SK-N-SH (cell line): ENCODE measurements around the gene NEU4. TPM values are rescaled to one million over a fixed set of nuclear protein-coding genes. Genes with fewer than 3 reads are reported as not detected.
"Not testable (repeated sequence)": the region's sequence is repeated elsewhere in the genome, so short reads cannot be mapped to it uniquely, and the experiment has no call there.

Experiments
- CTCF ChIA-PET: fragments of 300-600, 350-600 bp; formaldehyde crosslinking; extraction: SDS; loops from one replicate; lab custom pipeline; 2021; lab: Yijun Ruan, JAX
- POLR2A ChIA-PET: fragments of 350-600 bp; sonication (Branson Sonifier 250); formaldehyde crosslinking; extraction: SDS; loops from one replicate; lab custom pipeline; 2020; ENCODE audit warnings: antibody characterized with exemption, inconsistent platforms; lab: Yijun Ruan, JAX
- DNase-seq: peaks from one replicate; pipeline ENCODE4 v3.0.0; 2012
- H2AFZ ChIP-seq: fragments of 200-600 bp; sonication (generic); 2 replicates; pipeline ENCODE4 v1.8.1; 2016; ENCODE audit warnings: antibody characterized with exemption, mild to moderate bottlenecking, low read depth
- H3F3A ChIP-seq: fragments of 200-600 bp; sonication (generic); replicated peaks from 2 replicates; pipeline ENCODE3; 2016; ENCODE audit warnings: antibody characterized with exemption, mild to moderate bottlenecking; ENCODE audit not compliant: insufficient read depth
- H3K27ac ChIP-seq, 2 experiments: fragments of 200-500 bp in 1 of 2; fragments of 200-600 bp in 1 of 2; sonication (Bioruptor generic) in 1 of 2; sonication (generic), shearing (Covaris generic) in 1 of 2; 2 replicates each; pipeline versions ENCODE4 v1.5.1 to v1.6.1; 2014 to 2016; ENCODE audit warnings: low read depth in 2 of 2, inconsistent platforms in 1 of 2, low read length in 1 of 2, mild to moderate bottlenecking in 1 of 2, mixed read lengths in 1 of 2
- H3K27me3 ChIP-seq: fragments of 200-600 bp; sonication (generic), shearing (Covaris generic); 2 replicates; pipeline ENCODE4 v1.6.1; 2016; ENCODE audit warnings: mixed run types; ENCODE audit not compliant: insufficient read depth
- H3K36me3 ChIP-seq, 2 experiments: fragments of 200-500 bp in 1 of 2; fragments of 200-600 bp in 1 of 2; sonication (Bioruptor generic) in 1 of 2; sonication (generic) in 1 of 2; replicated peaks in 1 of 2; 2 replicates each; pipeline versions ENCODE3 to v1.5.1; 2014 to 2016; ENCODE audit warnings: low read length in 1 of 2, mild to moderate bottlenecking in 1 of 2; ENCODE audit not compliant: insufficient read depth in 2 of 2, control insufficient read depth in 1 of 2
- H3K4me1 ChIP-seq, 2 experiments: fragments of 200-500 bp in 1 of 2; fragments of 200-600 bp in 1 of 2; sonication (Bioruptor generic) in 1 of 2; sonication (generic), shearing (Covaris generic) in 1 of 2; 2 replicates each; pipeline versions ENCODE4 v1.5.1 to v1.6.1; 2014 to 2016; ENCODE audit warnings: low read depth in 1 of 2, low read length in 1 of 2, mixed run types in 1 of 2; ENCODE audit not compliant: insufficient read depth in 2 of 2, control insufficient read depth in 1 of 2
- H3K4me2 ChIP-seq: fragments of 200-600 bp; sonication (generic), shearing (Covaris generic); 2 replicates; pipeline ENCODE4 v1.6.1; 2017; ENCODE audit warnings: mixed run types
- H3K4me3 ChIP-seq, 2 experiments: fragments of 200-500 bp in 1 of 2; fragments of 200-600 bp in 1 of 2; sonication (Bioruptor generic) in 1 of 2; sonication (generic), shearing (Covaris generic) in 1 of 2; 2 replicates each; pipeline versions ENCODE4 v1.5.1 to v1.8.1; 2014 to 2016; ENCODE audit warnings: low read depth in 2 of 2, inconsistent platforms in 1 of 2, low read length in 1 of 2, mild to moderate bottlenecking in 1 of 2, mixed read lengths in 1 of 2, moderate library complexity in 1 of 2
- H3K79me2 ChIP-seq: fragments of 200-600 bp; sonication (generic); 2 replicates; pipeline ENCODE4 v1.8.1; 2017; ENCODE audit warnings: mild to moderate bottlenecking; ENCODE audit not compliant: insufficient read depth
- H3K9ac ChIP-seq: fragments of 200-600 bp; sonication (generic); 2 replicates; pipeline ENCODE4 v1.6.1; 2017; ENCODE audit warnings: mixed run types
- H3K9me2 ChIP-seq: fragments of 200-600 bp; sonication (generic); 2 replicates; pipeline ENCODE4 v1.6.1; 2017; ENCODE audit warnings: mixed run types
- H3K9me3 ChIP-seq: fragments of 200-600 bp; sonication (generic); 2 replicates; pipeline ENCODE4 v1.6.1; 2017; ENCODE audit warnings: mixed run types, mild to moderate bottlenecking, moderate library complexity
- H4K20me1 ChIP-seq: fragments of 200-600 bp; sonication (generic); 2 replicates; pipeline ENCODE4 v1.6.1; 2017; ENCODE audit warnings: mild to moderate bottlenecking, mixed run types; ENCODE audit not compliant: insufficient read depth
- MAX ChIP-seq: IDR thresholded peaks from 2 replicates; pipeline ENCODE4 v1.4.0; 2012; ENCODE audit warnings: low read depth
- NRF1 ChIP-seq: IDR thresholded peaks from 2 replicates; pipeline ENCODE4 v1.6.1; 2012; ENCODE audit warnings: low read depth, mild to moderate bottlenecking, low read length
- POLR2AphosphoS5 ChIP-seq: IDR thresholded peaks from 2 replicates; pipeline ENCODE4 v1.6.1; 2012; ENCODE audit warnings: low read depth, low read length
- REST ChIP-seq: IDR thresholded peaks from 2 replicates; pipeline ENCODE4 v1.6.1; 2012; ENCODE audit warnings: mild to moderate bottlenecking, low read depth, low read length, moderate library complexity
- RFX5 ChIP-seq: IDR thresholded peaks from 2 replicates; pipeline ENCODE4 v1.6.1; 2012; ENCODE audit warnings: mild to moderate bottlenecking, improper control_type of control experiment, low read length
- SMC3 ChIP-seq: IDR thresholded peaks from 2 replicates; pipeline ENCODE4 v1.6.1; 2012; ENCODE audit warnings: low read depth, low read length, improper control_type of control experiment
- USF1 ChIP-seq: IDR thresholded peaks from 2 replicates; pipeline ENCODE4 v1.4.0; 2012; ENCODE audit warnings: low read depth, borderline replicate concordance
- whole genome bisulfite sequencing: methylation state at CpG from one replicate; pipeline ENCODE4 v1.1.6; 2017; ENCODE audit warnings: low lambda C conversion rate; 5-methylcytosine and 5-hydroxymethylcytosine counted together
- polyA plus RNA-seq, 3 experiments: library from polyadenylated mRNA; depleted of rRNA; stranded (reverse); fragments of >200 nt; gene quantifications; 2 replicates each; pipeline ENCODE4 v1.2.3, GENCODE V29; 2012

Gene NEU4
- polyA plus RNA-seq, 1 of the 3 experiments (the other 2 are of a cell fraction): 0.05 TPM

GRCh38 chr2:241817126-241817820 lies 8.3 kb downstream of the NEU4 start:
- H4K20me1 ChIP-seq: no peaks in the 10 kb centered on the region
- H3K9me2 ChIP-seq: no peaks in the 10 kb centered on the region
- H3K4me3 ChIP-seq: no peak overlapping the region
- POLR2A ChIA-PET: no interaction called here
- H3K79me2 ChIP-seq: no peaks in the 10 kb centered on the region
- CTCF ChIA-PET: interaction anchor here (0.5 kb wide), 1 partner anchor 19 kb away, joined by 3 read pairs; no protein-coding TSS in a partner anchor
- peaks cover 0 to 8% of the 10 kb centered on the region in 2 experiments; a peak in 2 of 4 replicates for H3K4me1 ChIP-seq
- TF ChIP-seq SMC3: no peak
- no peak for TF ChIP-seq RFX5
- TF ChIP-seq POLR2AphosphoS5: no peak
- TF ChIP-seq REST: no peak
- TF ChIP-seq MAX: no peak
- TF ChIP-seq NRF1: no peak
- TF ChIP-seq USF1: no peak
- no peak overlapping the region for H3K9ac ChIP-seq
- H3K9me3 ChIP-seq: no peaks in the 10 kb centered on the region
- 55% methylated on average over 8 of the region's 16 CpGs for WGBS
- no peaks in the 10 kb centered on the region for H3F3A ChIP-seq
- no peaks in the 10 kb centered on the region for H3K36me3 ChIP-seq
- no peak overlapping the region for H3K27ac ChIP-seq
- DNase-seq: no peak
- H3K4me2 ChIP-seq: no peak overlapping the region
- H2AFZ ChIP-seq: no peak overlapping the region
- H3K27me3 ChIP-seq: no peaks in the 10 kb centered on the region

GRCh38 chr2:241817821-241818215 lies 8.8 kb downstream of the NEU4 start:
- POLR2A ChIA-PET, H3K27me3 ChIP-seq, H3K9me3 ChIP-seq, CTCF ChIA-PET, DNase-seq, H3K9ac ChIP-seq, H3K4me1 ChIP-seq, H2AFZ ChIP-seq, H3F3A ChIP-seq, H3K79me2 ChIP-seq, H3K4me2 ChIP-seq, H3K9me2 ChIP-seq, H3K4me3 ChIP-seq, H3K36me3 ChIP-seq, H3K27ac ChIP-seq, H4K20me1 ChIP-seq: not testable (repeated sequence)
- WGBS: 75% methylated on average over 10 of the region's 10 CpGs
